HEK293T (cell line): ENCODE measurements around the gene NTN3.

Source experiments
- ARNT ChIP-seq: fragments of 450-650 bp; IDR thresholded peaks from 2 replicates; pipeline ENCODE4 v1.6.1; 2017; ENCODE audit warnings: mild to moderate bottlenecking
- BHLHE40 ChIP-seq: fragments of 450-650 bp; IDR thresholded peaks from 2 replicates; pipeline ENCODE4 v1.6.1; 2016; ENCODE audit warnings: mild to moderate bottlenecking, moderate library complexity, borderline replicate concordance
- FOXA1 ChIP-seq: fragments of 450-650 bp; IDR thresholded peaks from 2 replicates; pipeline ENCODE4 v1.6.1; 2016; ENCODE audit warnings: mild to moderate bottlenecking
- FOXK2 ChIP-seq: fragments of 450-650 bp; IDR thresholded peaks from 2 replicates; pipeline ENCODE4 v1.6.1; 2016; ENCODE audit warnings: mild to moderate bottlenecking
- FOXM1 ChIP-seq: fragments of 450-650 bp; IDR thresholded peaks from 2 replicates; pipeline ENCODE4 v1.6.1; 2017; ENCODE audit warnings: mild to moderate bottlenecking, borderline replicate concordance
- HDGF ChIP-seq: fragments of 450-650 bp; IDR thresholded peaks from 2 replicates; pipeline ENCODE4 v1.6.1; 2017; ENCODE audit warnings: antibody characterized with exemption, borderline replicate concordance
- L3MBTL2 ChIP-seq: fragments of 450-650 bp; conservative IDR thresholded peaks from 2 replicates; pipeline ENCODE4 v1.6.1; 2016; ENCODE audit warnings: mild to moderate bottlenecking
- SP1 ChIP-seq: fragments of 450-650 bp; IDR thresholded peaks from 2 replicates; pipeline ENCODE4 v1.6.1; 2017
- SUZ12 ChIP-seq: fragments of 450-650 bp; IDR thresholded peaks from 2 replicates; pipeline ENCODE4 v1.6.1; 2016; ENCODE audit warnings: mild to moderate bottlenecking
- TARDBP ChIP-seq: fragments of 450-650 bp; IDR thresholded peaks from 2 replicates; pipeline ENCODE4 v1.6.1; 2016
- ZNF384 ChIP-seq: fragments of 450-650 bp; IDR thresholded peaks from 2 replicates; pipeline ENCODE4 v1.6.1; 2016

DNA sequence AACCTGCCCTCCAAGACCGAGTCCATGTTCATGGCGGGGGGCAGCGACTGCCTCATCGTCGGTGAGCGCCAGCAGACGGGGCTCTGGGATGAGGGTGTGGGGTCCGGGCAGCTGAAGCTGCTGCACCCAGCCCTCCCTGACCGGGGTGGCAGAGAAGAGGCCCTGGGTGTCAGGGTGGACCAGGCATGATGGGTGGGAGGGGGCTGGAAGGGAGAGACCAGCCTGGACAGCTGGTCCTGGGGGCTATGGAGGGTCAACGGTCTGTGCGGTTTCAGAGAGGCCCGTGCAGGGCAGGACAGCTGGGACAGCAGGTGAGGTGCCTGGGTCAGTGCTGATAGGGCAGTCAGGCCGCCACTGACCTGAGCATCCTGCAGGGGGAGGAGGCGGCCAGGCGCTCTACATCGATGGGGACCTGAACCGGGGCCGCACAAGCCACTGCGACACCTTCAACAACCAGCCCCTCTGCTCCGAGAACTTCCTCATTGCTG is 29.4 kb downstream of the NTN3 start:
- no peak for TF ChIP-seq FOXK2
- no peak for TF ChIP-seq BHLHE40
- TF ChIP-seq HDGF, result no peak
- no peak for TF ChIP-seq FOXM1
- no peak for TF ChIP-seq L3MBTL2
- no peak for TF ChIP-seq SP1
- no peak for TF ChIP-seq SUZ12
- no peak for TF ChIP-seq ZNF384
- TF ChIP-seq ARNT, result no peak
- TF ChIP-seq FOXA1, result no peak
- TF ChIP-seq TARDBP, result no peak
